OCI-M1 (cell line): ENCODE measurements around the gene KIF17.
A peak's percentile ranks its signal among the peaks of the same experiment; 100 is the strongest.
"Not testable (repeated sequence)": the region's sequence is repeated elsewhere in the genome, so short reads cannot be mapped to it uniquely, and the experiment has no call there.

ENCODE experiments used
- DNase-seq: peaks from one replicate; lab custom pipeline; 2025; lab: John Stamatoyannopoulos, UW

The KIF17 gene

GRCh38 chr1:20686883-20687725 is 30.7 kb downstream of the KIF17 start:
- DNase-seq = no peak

DNA sequence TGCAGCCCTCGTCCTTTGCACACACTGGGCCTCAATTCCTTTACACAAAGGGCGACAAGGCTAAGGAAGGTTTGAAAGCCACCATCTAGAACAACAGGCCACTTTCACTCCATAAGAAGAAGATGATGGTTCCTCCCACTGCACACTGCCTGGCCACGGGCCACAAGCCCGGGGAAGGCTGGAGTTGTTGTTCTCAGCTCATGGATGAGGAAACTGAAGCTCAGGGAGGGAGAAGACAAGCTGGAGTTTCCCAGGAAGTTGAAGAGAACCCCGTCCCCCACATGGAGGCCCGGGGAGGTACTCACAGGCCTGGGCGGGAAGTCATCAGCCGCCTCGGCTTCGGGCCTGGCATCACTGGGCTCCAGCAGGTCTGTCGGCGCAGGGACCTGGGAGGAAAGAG is 32.1 kb downstream of the KIF17 start:
- DNase-seq = no peak

DNA sequence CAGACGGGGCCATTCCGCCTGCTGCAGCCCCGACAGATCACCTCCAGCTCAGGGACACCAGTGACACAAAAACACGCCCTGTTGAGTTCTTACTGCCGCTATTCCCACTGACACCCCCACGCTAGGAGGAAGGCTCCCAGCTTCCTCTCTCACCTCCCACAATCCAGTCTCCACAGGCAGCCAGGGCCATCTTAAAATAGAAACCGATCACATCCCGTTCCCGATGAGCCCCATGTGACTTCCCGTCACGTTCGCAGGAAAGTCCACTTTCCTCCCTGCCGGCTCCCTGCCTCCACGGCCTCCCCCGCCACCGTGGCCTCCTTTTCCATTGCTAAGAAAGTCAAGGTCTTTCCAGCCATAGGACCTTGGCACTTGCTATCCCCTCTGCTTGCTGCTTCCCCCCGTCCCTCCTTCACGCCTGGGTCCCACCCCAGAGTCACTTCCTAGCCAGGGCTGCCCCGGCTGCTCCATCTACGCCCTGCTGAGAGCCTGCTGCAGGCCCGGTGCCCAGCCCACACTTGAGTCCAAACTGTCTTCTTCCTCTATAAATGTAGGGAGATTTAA is 32.6 kb downstream of the KIF17 start:
- no peak for DNase-seq

DNA sequence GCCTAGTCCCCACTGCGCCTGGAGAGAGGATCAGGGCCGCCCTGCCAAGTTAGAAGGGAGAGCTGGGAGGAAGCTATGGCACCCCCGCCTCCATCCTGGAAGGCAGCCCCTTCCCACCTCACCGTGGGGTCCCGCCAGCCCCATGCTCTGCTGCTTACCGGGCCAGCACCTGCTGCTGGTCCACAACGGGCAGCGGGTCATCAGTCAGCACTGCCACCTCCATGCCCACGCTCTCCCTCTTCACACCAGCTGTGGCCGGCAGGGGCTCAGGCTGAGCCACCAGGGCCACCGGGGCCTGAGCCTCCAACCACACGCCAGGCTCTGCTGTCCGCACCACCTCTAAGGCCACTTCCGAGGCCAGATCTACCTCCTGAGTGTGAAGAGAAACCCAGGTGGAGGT is 33.2 kb downstream of the KIF17 start:
- no peak for DNase-seq

DNA sequence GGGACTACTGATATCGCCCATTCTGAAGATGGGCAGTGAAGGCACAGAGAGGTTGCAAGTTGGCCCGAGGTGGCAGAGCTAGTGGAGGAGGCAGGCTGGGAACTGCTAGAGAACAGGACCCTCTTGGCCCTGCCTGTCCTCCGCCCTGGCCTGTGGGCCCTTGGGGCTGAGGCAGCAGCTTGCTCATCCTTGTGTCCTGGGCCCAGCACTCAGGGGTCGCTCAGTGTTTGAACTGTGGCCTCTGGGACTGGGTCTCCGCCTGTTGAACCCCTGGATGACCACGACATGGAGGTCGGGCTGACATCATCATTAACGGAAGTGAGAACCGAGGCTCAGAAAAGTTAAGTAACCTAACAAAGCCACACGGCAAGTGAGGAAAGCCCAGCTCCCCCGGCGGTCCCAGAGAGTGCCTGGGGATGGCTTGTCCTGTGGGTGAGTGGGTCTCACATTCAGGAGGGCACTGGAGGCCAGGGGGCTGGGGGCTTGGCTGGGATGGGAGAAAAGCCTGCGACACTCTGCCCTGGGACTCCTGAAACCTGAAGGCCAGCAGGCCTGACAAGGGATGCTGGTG is 33.7 kb downstream of the KIF17 start:
- DNase-seq = no peak

DNA sequence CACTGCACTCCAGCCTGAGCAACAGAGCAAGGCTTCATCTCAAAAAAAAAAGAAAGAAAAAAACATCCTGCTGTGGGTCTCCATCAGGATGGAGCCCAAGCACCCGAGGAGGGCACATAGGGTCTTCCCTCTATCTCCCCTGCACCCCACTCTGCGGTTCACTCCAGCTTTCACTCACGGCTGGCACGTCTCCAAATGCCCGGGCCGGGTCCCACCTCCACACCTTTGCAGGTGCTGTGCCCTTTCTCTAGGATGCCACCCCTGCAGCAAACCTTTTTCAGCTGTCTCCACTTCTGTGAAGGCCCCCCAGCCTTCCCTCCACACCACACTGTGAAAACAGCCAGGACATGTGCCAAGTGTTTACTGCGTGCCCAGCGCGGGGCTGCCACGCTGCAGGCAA is 34.2 kb downstream of the KIF17 start:
- DNase-seq = no peak

DNA sequence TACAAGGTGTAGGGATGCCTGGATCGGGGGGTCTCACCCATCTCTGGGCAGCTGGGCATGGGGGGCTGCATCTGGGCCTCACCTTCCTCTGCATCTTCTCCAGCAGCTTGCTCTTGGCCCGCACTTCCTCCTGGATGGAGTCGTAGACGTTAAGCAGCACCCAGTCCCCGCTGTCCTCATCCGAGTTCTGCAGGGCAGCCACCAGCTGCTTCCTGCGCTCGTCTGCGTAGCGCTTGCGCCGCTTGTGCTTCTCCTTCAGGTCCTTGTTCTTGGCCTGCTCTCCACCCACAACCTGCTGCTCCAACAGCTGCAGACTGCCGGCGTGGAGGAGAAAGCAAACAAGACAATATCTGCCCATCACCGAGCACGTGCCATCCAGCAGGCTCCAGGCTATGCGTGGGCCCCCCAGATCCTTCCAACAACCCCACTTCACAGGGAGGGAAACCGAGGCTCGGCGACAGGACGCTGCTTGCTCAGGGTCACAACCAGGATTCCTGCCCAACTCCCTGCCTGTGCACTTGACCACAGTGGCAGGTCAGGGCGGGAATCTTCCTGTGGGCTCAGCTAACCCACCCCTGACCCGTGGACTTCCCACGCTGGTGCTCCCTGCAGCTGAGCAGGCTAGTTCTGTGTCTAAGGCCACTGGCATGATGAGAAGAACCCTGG is 35.1 kb downstream of the KIF17 start:
- no peak for DNase-seq

DNA sequence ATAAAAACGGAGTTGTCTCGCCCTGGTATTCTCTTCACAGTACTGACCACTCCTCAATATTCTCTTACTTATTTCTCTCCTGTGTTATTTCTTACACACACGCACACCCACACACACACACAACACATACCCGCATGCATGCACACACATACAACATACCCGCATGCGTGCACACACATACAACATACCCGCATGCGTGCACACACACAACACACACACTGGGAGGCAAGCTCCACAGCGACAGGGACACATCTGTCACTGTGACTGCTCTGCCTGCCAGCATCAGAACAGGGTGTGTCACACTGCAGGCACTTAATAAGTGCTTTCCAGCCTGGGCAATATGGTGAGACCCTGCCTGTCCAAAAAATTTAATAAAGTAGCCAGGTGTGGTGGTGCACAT is 35.8 kb downstream of the KIF17 start:
- DNase-seq = no peak

DNA sequence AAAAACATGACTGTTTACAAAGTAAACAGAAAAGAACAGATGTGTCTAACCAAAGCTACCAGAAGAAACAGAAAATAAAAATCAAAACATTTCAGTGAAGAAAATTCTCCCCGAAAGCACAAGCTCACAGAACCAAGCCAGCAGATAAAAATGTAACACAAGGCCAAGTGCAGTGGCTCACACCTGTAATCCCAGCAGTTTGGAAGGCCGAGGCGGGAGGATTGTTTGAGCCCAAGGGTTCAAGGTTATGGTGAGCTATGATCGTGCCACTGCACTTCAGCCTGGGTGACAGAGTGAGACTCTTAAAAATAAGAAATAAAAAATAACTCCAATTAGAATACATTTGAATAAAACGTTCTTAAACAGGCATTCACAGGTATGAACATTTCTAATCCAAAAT is 37.5 kb downstream of the KIF17 start:
- DNase-seq = no peak

GRCh38 chr1:20678599-20678998 is 39.2 kb downstream of the KIF17 start:
- no peak for DNase-seq

DNA sequence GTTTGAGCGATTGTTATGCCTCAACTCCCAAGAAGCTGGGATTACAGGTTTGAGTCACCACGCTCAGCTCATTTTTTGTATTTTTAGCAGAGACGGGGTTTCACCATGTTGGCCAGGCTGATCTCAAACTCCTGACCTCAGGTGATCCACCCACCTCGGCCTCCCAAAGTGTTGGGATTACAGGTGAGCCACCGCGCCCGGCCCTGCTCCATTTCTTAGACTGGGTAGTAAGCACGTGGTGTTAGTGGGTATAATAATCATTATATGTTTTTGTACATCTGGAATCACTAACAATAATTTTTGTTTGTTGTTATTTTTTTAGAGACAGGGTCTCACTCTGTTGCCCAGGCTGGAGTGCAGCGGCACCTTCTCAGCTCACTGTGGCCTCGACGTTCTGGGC is 44.2 kb downstream of the KIF17 start:
- DNase-seq = not testable (repeated sequence)

- DNase-seq = no peak
Observed at GRCh38 chr1:20672265-20672632, 45.6 kb downstream of the KIF17 start.

GRCh38 chr1:20670936-20671335 is 46.9 kb downstream of the KIF17 start:
- DNase-seq = no peak

GRCh38 chr1:20668581-20668980 is 49.2 kb downstream of the KIF17 start:
- no peak for DNase-seq

- DNase-seq = peak; percentile 66
Observed at GRCh38 chr1:20666804-20667203, 51.0 kb downstream of the KIF17 start.

DNA sequence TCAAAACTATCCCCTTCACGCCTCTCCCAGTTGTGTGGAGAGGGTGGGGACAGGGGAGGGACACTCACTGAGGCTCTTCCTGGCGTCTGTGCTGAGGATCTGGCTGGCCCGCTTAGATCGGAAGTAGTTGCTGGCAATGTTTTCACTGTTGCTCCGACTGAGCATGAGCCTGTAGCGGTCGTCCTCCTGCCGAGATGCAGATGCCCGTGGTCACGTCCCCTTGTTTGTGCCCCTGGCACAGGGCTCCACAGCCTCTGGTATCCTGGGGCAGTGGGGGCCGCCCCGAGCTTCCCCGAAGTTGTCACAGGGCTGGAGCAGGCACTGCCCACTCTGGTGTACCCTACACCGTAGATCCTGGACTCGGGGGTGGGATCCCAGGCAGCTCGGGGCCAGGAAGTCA is 51.7 kb downstream of the KIF17 start:
- no peak for DNase-seq

- peak; percentile 2 for DNase-seq
Observed at GRCh38 chr1:20665726-20666125, 52.1 kb downstream of the KIF17 start.

DNA sequence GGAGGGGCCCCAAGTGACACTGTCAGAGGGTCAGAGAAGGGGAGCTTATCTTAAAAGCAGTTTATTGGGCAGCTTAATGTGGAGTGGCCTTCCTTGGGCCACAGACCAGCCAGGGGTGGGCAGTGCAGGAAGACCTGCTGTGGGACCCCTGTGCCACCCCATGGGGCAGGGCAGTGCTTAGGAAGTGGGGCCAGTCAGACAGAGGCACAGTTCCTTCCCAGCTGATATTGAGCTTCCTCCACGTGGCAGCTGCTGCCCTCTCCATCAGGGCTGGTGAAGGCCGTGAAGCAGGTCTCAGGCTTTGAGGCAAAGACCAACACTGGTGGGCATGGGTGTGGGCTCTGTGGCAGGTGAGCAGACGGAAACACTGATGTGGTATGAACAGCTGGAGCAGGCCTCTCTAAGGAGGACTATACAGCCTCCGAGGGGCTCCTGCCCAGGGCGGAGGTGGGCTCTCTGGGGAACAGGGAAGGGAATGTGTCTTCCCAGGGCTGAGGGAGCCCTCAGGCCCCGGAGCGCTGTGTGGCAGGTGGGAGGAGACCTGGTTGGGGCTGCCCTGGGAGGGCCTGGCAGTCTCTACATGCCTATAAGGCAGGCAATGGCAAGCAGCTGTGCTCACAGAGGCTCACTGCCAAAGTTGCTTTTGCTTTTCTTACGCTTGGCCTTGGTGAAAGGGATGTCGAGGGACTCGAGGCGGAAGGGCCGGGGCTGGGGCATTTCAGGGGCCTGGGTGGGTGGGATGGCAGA is 53.7 kb downstream of the KIF17 start:
- DNase-seq = no peak

DNA sequence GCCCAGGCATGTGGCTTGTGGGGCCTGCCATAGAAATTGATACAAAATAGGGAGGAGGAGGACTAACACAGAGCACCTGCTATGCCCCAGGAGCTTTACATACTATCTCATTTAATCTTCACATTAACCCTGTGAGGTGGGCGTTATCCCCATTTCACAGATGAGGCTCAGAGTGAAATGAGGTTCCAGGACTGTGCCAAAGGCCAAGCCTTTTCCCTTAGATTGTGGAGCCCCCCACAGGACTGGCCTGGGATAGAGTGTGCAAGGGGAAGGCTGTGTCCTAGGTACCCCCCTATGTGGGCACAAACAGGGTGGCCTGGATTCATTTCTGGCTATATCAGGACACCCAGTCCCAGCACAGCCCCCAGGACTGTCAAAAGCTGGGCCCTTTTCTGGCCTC is 54.4 kb downstream of the KIF17 start:
- peak; percentile 39 for DNase-seq

GRCh38 chr1:20662110-20662475 is 55.7 kb downstream of the KIF17 start:
- DNase-seq = no peak

DNA sequence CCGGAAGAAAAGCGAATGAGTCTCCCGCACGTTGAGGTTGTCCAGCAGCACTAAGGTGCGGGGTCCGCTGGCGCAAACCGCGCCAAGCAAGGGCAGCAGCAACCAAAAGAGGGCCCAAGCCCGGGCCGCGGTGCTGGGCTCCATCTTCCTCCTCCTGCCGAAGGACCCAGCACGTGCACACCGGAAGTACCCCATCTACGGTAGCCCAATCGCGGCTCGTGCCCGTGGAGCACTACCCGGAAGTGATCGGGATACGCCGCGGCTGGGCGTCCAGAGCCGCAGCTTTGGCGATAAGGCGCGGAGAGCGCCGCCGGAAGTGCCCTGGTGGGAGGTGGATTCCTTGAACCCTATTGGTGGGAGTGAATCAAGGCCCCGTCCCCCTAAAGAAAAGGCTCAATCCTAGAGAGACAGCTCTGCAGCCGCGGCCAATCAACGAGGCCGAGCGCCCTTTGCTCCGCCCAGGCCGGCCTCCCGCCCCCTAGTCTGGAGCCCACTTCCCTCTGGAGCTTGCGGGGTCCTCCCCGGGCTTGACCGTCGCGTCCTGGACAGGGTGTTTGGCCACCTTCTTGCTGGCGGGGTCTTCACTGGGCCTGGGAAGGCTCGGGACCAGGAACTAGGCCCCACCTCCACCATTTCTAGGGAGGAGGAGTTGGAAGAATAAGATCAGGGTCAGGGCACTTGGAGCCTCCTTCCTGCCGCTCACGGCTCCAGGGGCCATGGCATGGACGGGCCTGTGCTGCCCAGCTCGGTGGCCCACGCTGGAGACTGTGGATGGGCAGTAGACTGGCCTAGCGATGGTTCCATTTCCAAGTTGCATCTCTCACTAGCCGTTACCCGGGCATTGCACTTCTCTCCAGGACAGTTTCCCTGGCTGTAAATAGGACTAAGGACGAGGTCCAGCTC is 56.3 kb downstream of the KIF17 start, which contains the start of gene DDOST:
DDOST (minus strand) TSS at position 163 of the 903 bp plus-strand sequence; CDS start at position 144, 19 bp downstream.
- peak; percentile 99 for DNase-seq
